ENCODE data around the gene PRRC2B.
A peak's percentile ranks its signal among the peaks of the same experiment; 100 is the strongest.
"Not testable (repeated sequence)": the region's sequence is repeated elsewhere in the genome, so short reads cannot be mapped to it uniquely, and the experiment has no call there.

The PRRC2B gene

DNA sequence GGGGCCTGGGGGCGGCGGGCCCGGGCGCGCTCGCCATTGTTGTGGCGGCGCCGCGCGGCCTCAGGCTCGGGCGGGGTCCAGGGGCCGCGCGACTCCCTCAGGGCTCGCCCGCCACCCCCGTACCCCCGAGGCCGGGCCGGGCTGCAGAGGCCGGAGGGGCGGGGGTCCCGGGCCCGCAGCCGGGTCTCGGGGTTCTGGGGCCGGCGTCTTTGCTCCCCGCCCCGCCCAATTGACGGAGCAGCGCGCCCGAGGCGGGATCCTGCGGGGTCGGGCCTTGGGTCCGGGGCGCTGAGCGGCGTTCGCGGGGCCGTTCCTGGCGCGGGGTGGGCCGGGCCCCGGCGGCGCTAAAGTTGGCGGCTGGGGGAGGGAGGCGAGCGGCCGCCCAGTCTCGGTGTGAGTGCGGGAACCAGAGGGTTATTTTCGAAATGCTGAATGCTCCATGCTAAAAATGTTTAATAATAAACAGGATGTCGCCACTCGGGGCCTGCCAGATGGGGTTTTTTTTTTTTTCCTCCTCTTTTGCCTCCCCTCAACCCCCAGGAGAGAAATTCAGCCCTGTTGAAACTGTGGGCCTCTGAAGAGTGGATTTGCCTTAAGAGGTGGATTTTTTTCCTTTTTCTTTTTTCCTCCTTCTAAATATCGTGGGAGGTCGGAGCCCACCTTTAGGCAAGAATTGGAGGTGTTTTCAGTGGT, 724 bp downstream of the PRRC2B start:
- peak overlapping the region; percentile 57 for H3K9ac ChIP-seq (ENCODE audit: low read length)
- H3K4me1 ChIP-seq (ENCODE audit: control insufficient read depth, insufficient read depth, low read length): peaks cover 15% of the 10 kb centered on the region
- H3K27me3 ChIP-seq (ENCODE audit: control insufficient read depth, insufficient read depth, low read length): no peaks in the 10 kb centered on the region
- H3K27ac ChIP-seq (ENCODE audit: low read depth, low read length): peak overlapping the region; percentile 87
- no peaks in the 10 kb centered on the region for H3K36me3 ChIP-seq (ENCODE audit: control insufficient read depth, insufficient read depth, low read length)
- H3K4me3 ChIP-seq (ENCODE audit: low read length): peak overlapping the region; percentile 60

DNA sequence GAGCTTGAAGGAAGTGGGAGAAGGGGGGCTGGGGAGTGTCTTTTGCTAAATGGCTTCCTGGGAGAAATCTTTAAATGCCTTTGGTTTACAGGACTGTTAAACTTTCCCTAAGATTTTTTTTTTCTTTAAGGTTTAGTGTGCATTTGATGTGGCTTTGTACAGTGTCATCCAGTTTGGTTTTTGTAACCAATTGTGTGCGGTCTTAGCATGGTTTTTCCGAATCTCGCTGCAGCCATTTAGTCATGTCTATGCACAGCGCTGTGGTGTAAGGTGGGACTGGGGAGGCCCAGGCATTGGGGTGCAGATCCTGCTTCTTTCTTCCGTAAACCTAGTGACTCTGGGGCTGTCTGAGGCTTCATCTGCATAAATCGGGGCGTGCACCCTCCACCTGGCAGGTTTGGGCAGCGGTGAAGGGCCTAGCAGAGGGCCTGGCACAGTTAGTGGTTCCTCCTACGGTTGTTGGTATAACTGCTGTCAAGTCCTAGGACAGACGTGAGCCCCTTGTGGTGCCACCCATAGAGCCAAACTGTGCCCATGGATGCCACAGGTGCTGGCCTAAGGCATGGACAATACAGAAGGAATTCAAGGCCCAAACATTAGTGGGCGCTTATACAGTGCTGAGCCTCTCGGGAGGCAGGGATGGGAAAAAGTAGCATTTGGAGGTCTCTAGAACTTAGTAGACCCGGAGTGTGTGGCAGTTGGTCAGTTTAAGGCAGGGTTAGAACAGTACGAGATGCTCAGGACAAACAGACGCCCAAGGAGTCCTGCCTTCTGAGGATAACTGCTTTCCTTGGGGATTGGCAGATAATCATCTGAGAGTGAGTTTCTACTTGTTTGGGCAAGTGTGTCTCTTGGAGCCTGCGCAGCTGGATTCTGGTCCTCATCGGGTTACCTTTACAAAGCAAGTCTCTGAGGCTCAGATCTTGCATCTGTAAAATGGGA, 1.5 kb downstream of the PRRC2B start:
- H3K36me3 ChIP-seq (ENCODE audit: control insufficient read depth, insufficient read depth, low read length): no peaks in the 10 kb centered on the region
- no peaks in the 10 kb centered on the region for H3K27me3 ChIP-seq (ENCODE audit: control insufficient read depth, insufficient read depth, low read length)
- H3K9ac ChIP-seq (ENCODE audit: low read length): peak overlapping the region; percentile 57
- peak overlapping the region; percentile 60 for H3K4me3 ChIP-seq (ENCODE audit: low read length)
- peaks cover 15% of the 10 kb centered on the region for H3K4me1 ChIP-seq (ENCODE audit: control insufficient read depth, insufficient read depth, low read length)
- peak overlapping the region; percentile 87 for H3K27ac ChIP-seq (ENCODE audit: low read depth, low read length)

DNA sequence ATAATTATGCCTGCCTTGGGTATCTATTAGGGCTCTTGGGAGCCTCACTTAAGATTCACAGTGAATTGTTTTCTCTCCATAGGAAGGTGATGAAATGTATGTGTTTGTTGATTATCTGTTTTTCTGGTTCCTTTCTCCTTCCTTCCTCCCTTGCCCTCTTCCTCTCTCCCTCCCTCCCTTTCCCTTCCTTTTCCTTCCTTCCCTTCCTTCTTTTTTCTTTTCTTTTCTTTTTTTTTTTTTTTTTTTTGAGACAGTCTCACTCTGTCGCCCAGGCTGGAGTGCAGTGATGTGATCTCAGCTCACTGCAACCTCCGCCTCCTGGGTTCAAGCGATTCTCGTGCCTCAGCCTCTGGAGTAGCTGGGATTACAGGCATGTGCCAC, 2.2 kb downstream of the PRRC2B start:
- H3K36me3 ChIP-seq (ENCODE audit: control insufficient read depth, insufficient read depth, low read length); H3K27me3 ChIP-seq (ENCODE audit: control insufficient read depth, insufficient read depth, low read length); H3K9ac ChIP-seq (ENCODE audit: low read length): not testable (repeated sequence)
- peaks cover 15% of the 10 kb centered on the region for H3K4me1 ChIP-seq (ENCODE audit: control insufficient read depth, insufficient read depth, low read length)
- H3K4me3 ChIP-seq (ENCODE audit: low read length): peak overlapping the region; percentile 60
- peak overlapping the region; percentile 87 for H3K27ac ChIP-seq (ENCODE audit: low read depth, low read length)

DNA sequence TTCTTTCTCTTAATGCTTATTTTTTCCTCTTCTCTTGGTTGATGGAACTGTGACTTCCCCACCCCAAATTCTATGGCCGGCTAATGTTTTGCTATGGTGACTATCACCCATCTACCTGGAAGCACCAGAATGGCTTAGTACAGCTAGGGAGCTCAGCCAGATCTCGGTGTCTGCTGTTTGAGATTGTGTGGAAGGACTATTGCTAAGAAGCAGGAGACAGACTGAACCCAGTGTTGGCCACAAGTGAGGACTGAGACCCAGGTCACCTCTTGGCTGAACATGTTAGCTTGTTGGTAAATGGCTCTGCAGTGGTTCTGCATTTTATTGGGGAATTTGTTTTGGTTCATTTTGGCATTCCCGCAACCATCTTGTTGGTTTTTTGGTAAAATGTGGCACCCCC, 2.7 kb downstream of the PRRC2B start:
- Histone ChIP-seq H3K27me3 (ENCODE audit: control insufficient read depth, insufficient read depth, low read length) (no peaks in the 10 kb centered on the region), H3K4me3 (ENCODE audit: low read length) (peak overlapping the region; percentile 42), H3K9ac (ENCODE audit: low read length) (no peak overlapping the region), H3K36me3 (ENCODE audit: control insufficient read depth, insufficient read depth, low read length) (no peaks in the 10 kb centered on the region), H3K4me1 (ENCODE audit: control insufficient read depth, insufficient read depth, low read length) (peaks cover 15% of the 10 kb centered on the region), H3K27ac (ENCODE audit: low read depth, low read length) (peak overlapping the region; percentile 5)

DNA sequence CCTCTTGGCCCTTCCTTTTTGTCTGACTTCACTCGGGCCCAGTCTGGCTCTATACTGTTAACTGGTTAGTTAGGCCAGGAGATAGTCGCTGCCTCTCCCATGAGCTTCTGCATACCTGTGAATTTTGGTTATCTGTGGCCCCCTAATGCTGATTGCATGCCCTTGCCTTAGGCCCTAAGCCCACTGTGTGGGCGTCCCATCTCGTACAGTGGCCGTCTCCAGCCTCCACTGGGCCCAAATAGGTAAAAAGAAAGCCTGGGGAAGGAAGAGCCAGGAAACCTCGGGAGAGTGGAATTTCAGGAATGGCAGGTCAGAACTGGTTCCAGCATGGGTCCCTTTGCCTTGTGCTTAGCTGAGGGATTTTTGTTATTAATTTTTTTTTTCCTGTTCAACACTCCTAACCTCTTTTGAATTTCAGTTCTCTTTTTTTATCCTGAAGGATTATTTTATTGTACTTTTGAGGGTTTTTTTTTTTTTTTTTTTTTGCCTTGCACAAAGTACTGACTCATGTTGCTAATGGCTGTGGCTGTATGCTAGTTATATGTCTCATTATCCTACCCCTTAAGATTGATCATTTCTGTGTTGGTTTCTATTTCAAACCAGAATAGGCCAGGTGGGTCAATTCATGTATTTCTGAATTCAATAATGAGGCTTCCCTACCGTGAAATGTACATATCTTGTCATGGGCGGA, 3.4 kb downstream of the PRRC2B start:
- Histone ChIP-seq H3K36me3 (ENCODE audit: control insufficient read depth, insufficient read depth, low read length) (no peaks in the 10 kb centered on the region), H3K4me1 (ENCODE audit: control insufficient read depth, insufficient read depth, low read length) (peaks cover 18% of the 10 kb centered on the region), H3K27ac (ENCODE audit: low read depth, low read length) (peak overlapping the region; percentile 44), H3K27me3 (ENCODE audit: control insufficient read depth, insufficient read depth, low read length) (no peaks in the 10 kb centered on the region), H3K9ac (ENCODE audit: low read length) (no peak overlapping the region), H3K4me3 (ENCODE audit: low read length) (peak overlapping the region; percentile 42)

DNA sequence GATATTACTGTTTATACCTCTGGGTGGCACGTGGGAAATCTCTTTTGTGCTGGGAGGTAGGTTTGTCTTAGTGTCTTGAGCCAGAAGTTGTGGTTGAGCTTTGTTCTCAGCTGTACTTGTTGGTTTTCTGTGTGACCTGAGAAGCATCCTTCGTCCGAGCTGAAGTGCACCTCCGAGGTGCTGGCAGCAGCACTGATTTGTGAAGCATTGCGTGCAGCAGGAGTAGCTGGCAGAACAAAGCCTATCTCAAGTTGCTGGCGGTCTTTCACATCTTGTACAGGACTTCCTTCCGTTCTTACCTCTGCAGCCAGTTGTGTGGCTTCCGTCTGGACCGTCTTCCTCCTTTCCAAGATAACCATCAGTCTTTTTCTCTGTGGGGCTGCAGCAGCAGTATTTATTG, 4.3 kb downstream of the PRRC2B start:
- Histone ChIP-seq H3K27ac (ENCODE audit: low read depth, low read length) (peak overlapping the region; percentile 44), H3K4me1 (ENCODE audit: control insufficient read depth, insufficient read depth, low read length) (peaks cover 25% of the 10 kb centered on the region), H3K4me3 (ENCODE audit: low read length) (peak overlapping the region; percentile 2), H3K27me3 (ENCODE audit: control insufficient read depth, insufficient read depth, low read length) (no peaks in the 10 kb centered on the region), H3K9ac (ENCODE audit: low read length) (no peak overlapping the region), H3K36me3 (ENCODE audit: control insufficient read depth, insufficient read depth, low read length) (no peaks in the 10 kb centered on the region)

DNA sequence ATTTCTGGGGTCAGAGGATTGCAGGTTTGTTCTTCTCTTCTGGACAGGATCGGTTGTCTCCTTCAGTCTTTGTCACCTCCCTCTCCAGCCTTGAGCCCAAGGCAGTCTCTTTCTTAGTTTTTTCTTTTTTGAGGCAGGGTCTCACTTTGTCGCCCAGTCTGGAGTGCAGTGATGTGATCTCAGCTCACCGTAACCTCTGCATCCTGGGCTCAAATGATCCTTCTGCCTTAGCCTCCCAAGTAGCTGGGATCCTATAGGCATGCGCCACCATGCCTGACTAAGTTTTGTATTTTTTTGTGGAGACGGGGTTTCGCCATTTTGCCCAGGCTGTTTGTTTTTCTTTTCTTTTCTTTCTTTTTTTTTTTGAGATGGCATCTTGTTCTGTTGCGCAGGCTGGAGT, 6.1 kb downstream of the PRRC2B start:
- Histone ChIP-seq H3K36me3 (ENCODE audit: control insufficient read depth, insufficient read depth, low read length) (no peaks in the 10 kb centered on the region), H3K27me3 (ENCODE audit: control insufficient read depth, insufficient read depth, low read length) (no peaks in the 10 kb centered on the region), H3K4me1 (ENCODE audit: control insufficient read depth, insufficient read depth, low read length) (peaks cover 41% of the 10 kb centered on the region), H3K27ac (ENCODE audit: low read depth, low read length) (peak overlapping the region; percentile 40), H3K9ac (ENCODE audit: low read length) (no peak overlapping the region), H3K4me3 (ENCODE audit: low read length) (no peak overlapping the region)

DNA sequence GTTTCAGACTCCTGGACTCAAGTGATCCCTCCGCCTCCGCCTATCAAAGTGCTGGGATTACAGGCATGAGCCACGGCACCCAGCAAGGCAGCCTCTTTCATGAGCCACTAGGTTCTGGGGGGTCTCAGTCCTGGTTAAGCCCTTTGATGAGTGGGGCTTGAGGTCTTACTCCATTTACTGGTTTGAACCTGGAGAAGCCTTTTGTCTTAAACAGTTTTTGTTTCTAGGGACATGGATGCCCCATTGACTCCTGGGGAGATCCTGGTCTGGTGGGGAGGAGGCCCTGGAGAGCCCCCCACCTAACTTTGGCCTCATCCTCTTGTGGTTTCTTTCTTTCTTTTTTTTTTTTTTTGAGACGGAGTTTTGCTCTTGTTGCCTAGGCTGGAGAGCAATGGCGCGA, 6.7 kb downstream of the PRRC2B start:
- Histone ChIP-seq H3K9ac (ENCODE audit: low read length) (no peak overlapping the region), H3K36me3 (ENCODE audit: control insufficient read depth, insufficient read depth, low read length) (no peaks in the 10 kb centered on the region), H3K27ac (ENCODE audit: low read depth, low read length) (no peak overlapping the region), H3K27me3 (ENCODE audit: control insufficient read depth, insufficient read depth, low read length) (no peaks in the 10 kb centered on the region), H3K4me3 (ENCODE audit: low read length) (no peak overlapping the region), H3K4me1 (ENCODE audit: control insufficient read depth, insufficient read depth, low read length) (peaks cover 43% of the 10 kb centered on the region)

DNA sequence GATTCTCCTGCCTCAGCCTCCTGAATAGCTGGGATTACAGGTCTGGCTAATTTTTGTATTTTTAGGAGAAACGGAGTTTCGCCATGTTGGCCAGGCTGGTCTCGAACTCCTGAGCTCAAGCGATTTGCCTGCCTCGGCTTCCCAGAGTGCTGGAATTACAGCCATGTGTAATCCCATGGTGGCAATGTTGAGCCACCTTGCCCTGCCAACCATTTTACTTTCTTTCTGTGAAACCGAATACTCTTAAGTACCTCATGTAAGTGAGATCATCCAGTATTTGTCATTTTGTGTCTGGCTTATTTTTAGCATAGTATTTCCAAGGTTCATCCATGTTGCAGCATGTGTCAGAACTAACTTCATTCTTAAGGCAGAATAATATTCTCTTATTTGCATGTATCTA, 8.2 kb downstream of the PRRC2B start:
- Histone ChIP-seq H3K36me3 (ENCODE audit: control insufficient read depth, insufficient read depth, low read length) (no peaks in the 10 kb centered on the region), H3K9ac (ENCODE audit: low read length) (no peak overlapping the region), H3K4me3 (ENCODE audit: low read length) (peak overlapping the region; percentile 2), H3K4me1 (ENCODE audit: control insufficient read depth, insufficient read depth, low read length) (peaks cover 55% of the 10 kb centered on the region), H3K27me3 (ENCODE audit: control insufficient read depth, insufficient read depth, low read length) (no peaks in the 10 kb centered on the region), H3K27ac (ENCODE audit: low read depth, low read length) (peak overlapping the region; percentile 82)

DNA sequence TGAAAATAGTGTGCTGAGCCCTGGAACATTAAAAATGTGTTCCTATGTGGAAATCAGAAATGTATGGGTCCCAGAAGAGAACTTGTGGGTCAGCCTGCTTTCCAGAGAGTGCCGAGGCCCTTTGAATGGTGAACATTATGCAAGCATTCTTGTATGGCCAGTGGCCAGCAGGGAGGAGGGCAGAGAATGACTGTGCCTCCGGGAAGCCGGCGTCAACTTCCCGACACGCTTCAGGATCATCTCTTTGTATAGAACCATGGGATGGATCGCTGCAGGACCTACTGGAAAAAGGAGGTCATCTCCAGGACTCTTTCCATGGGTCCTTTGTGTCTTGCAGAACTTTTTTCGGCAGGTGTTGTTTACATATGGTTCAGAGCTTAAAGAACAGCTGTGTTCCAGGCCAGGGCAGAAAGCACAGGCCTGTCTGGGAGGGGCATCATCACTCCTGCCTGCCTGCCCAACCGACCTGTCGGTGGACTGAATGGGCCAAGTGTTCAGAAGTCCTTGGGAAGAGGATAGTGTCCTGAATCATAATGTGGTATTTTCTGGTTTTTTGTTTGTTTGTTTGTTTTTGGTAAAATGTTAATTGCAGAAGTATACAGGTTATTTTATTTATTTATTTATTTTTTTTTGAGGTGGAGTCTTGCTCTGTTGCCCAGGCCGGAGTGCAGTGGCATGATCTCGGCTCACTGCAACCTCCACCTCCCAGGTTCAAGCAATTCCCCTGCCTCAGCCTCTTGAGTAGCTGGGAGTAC, 9.0 kb downstream of the PRRC2B start:
- Histone ChIP-seq H3K27me3 (ENCODE audit: control insufficient read depth, insufficient read depth, low read length) (no peaks in the 10 kb centered on the region), H3K9ac (ENCODE audit: low read length) (no peak overlapping the region), H3K4me1 (ENCODE audit: control insufficient read depth, insufficient read depth, low read length) (peaks cover 60% of the 10 kb centered on the region), H3K36me3 (ENCODE audit: control insufficient read depth, insufficient read depth, low read length) (no peaks in the 10 kb centered on the region), H3K27ac (ENCODE audit: low read depth, low read length) (peak overlapping the region; percentile 86), H3K4me3 (ENCODE audit: low read length) (peak overlapping the region; percentile 43)

DNA sequence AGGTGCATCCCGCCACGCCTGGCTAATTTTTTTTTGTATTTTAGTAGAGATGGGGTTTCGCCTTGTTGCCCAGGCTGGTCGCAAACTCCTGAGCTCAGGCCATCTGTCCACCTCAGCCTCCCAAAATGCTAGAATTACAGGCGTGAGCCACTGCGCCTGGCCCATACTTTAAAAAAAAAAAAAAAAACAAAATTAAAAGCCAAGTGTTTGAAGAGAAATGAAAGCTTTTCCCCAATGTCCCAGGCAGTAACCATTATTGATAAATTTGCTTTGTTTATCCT, 9.5 kb downstream of the PRRC2B start:
- no peak overlapping the region for H3K4me3 ChIP-seq (ENCODE audit: low read length)
- H3K4me1 ChIP-seq (ENCODE audit: control insufficient read depth, insufficient read depth, low read length): peaks cover 60% of the 10 kb centered on the region
- H3K27me3 ChIP-seq (ENCODE audit: control insufficient read depth, insufficient read depth, low read length): no peaks in the 10 kb centered on the region
- H3K36me3 ChIP-seq (ENCODE audit: control insufficient read depth, insufficient read depth, low read length): no peaks in the 10 kb centered on the region
- H3K27ac ChIP-seq (ENCODE audit: low read depth, low read length): peak overlapping the region; percentile 86
- H3K9ac ChIP-seq (ENCODE audit: low read length): no peak overlapping the region

DNA sequence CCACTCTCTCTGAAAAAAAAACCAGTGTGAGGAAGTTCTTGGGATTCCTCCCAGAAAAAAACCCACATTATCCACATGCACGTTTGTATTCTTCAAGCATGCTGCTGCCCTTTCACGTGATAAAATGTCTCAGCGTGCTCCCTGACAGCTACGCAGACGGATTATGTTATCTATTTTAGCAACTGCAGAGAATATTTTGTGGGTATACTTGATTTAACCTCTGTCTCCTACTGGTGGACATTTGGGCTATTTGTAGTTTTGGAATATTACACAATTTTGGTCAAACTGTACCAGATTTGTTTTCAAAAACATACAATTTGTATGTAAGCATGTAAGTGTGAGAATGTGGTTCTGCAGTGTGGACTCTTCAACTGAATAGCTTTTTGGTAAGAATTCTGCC, 10.7 kb downstream of the PRRC2B start:
- Histone ChIP-seq H3K4me3 (ENCODE audit: low read length) (no peak overlapping the region), H3K27me3 (ENCODE audit: control insufficient read depth, insufficient read depth, low read length) (no peaks in the 10 kb centered on the region), H3K36me3 (ENCODE audit: control insufficient read depth, insufficient read depth, low read length) (no peaks in the 10 kb centered on the region), H3K9ac (ENCODE audit: low read length) (no peak overlapping the region), H3K4me1 (ENCODE audit: control insufficient read depth, insufficient read depth, low read length) (peaks cover 63% of the 10 kb centered on the region), H3K27ac (ENCODE audit: low read depth, low read length) (peak overlapping the region; percentile 86)

Data from rectal smooth muscle tissue (tissue), 1 donor.